Testis (tissue), 3 donors: ENCODE measurements around the gene SUFU. TPM values are rescaled to one million over a fixed set of nuclear protein-coding genes. Genes with fewer than 3 reads are reported as not detected.

Experiments used
- DNase-seq: peaks from one replicate; pipeline ENCODE4 v3.0.0-alpha.2; 2019
- H3K27ac ChIP-seq, 2 donors: fragments of 200-600 bp; sonication (generic); one replicate each; pipeline ENCODE4 v1.5.1; 2019
- H3K27me3 ChIP-seq: fragments of 200-600 bp; sonication (generic); one replicate; pipeline ENCODE4 v1.5.1; 2019
- H3K36me3 ChIP-seq: fragments of 200-600 bp; sonication (generic); one replicate; pipeline ENCODE4 v1.5.1; 2017; ENCODE audit warnings: low read depth; ENCODE audit errors: missing control alignments
- H3K4me1 ChIP-seq: fragments of 200-600 bp; sonication (generic); one replicate; pipeline ENCODE4 v1.5.1; 2019
- H3K4me3 ChIP-seq, 2 donors: fragments of 200-600 bp; sonication (generic); one replicate each; pipeline ENCODE4 v1.5.1; 2017 to 2019
- H3K9me3 ChIP-seq: fragments of 200-600 bp; sonication (generic); one replicate; pipeline ENCODE4 v1.5.1; 2017
- CTCF ChIP-seq, 3 experiments: fragments of 450-650 bp in 2 of 3; fragments of 200-600 bp in 1 of 3; sonication (generic) in 1 of 3; IDR thresholded peaks; one replicate each; pipeline ENCODE4 v1.5.1; 2016 to 2019; ENCODE audit warnings: antibody characterized with exemption in 3 of 3, mild to moderate bottlenecking in 2 of 3, moderate library complexity in 1 of 3
- POLR2A ChIP-seq: fragments of 450-650 bp; IDR thresholded peaks from one replicate; pipeline ENCODE4 v1.6.1; 2017; ENCODE audit warnings: antibody characterized with exemption, mild to moderate bottlenecking, moderate library complexity
- WGBS, 2 donors: methylation state at CpG; one replicate each; pipeline ENCODE4 v1.1.5; 2018; 5-methylcytosine and 5-hydroxymethylcytosine counted together
- intact Hi-C: fragments of 100-400 bp; cut with DNase I; formaldehyde crosslinking; loops from one replicate; pipeline ENCODE4 v1.15.1; 2023; ENCODE audit warnings: low total_unique reads
- polyA plus RNA-seq: library from polyadenylated mRNA; stranded (reverse); fragments of 350-450 nt; fragmentation: Illumina TruSeq; extraction: RNeasy Lipid Tissue Mini Kit (QIAGEN cat#74804); gene quantifications from one replicate; pipeline ENCODE4 v1.2.3, GENCODE V29; 2014; ENCODE audit warnings: low read depth, low replicate concordance; ENCODE audit not compliant: insufficient read depth
- total RNA-seq, 2 donors: library from RNA; depleted of rRNA; stranded (reverse); fragments of >200 nt; gene quantifications; one replicate each; pipeline ENCODE4 v1.2.3, GENCODE V29; 2016

Gene SUFU
- total and polyA plus RNA-seq, 3 donors from 2014 or later = 16.5 to 28.4 (median 22.9) TPM

- intact Hi-C loops = no loop called here
- Histone ChIP-seq H3K36me3 (no peaks in the 10 kb centered on the region), H3K4me3 (no peak overlapping the region), H3K9me3 (no peaks in the 10 kb centered on the region), H3K4me1 (peaks cover 23% of the 10 kb centered on the region), H3K27me3 (no peaks in the 10 kb centered on the region), H3K27ac (peak overlapping the region in 1 of 2 donors; percentile 39)
- no peak for DNase-seq
- no peak for TF ChIP-seq POLR2A
- no peak for TF ChIP-seq CTCF (IDR thresholded peaks at IDR 0.05)
- 40 to 44% methylated on average over 6 to 7 of the region's 7 CpGs for WGBS, 2 donors
Observed at GRCh38 chr10:102603946-102604345, 100.2 kb downstream of the SUFU start.

- Histone ChIP-seq H3K9me3 (no peaks in the 10 kb centered on the region), H3K27me3 (no peaks in the 10 kb centered on the region), H3K27ac (peak overlapping the region in 1 of 2 donors; percentile 39), H3K4me1 (peaks cover 20% of the 10 kb centered on the region), H3K4me3 (no peak overlapping the region), H3K36me3 (no peaks in the 10 kb centered on the region)
- 51 to 72% methylated on average over 6 of the region's 6 CpGs for whole genome bisulfite sequencing, 2 donors
- intact Hi-C loops = no loop called here
- TF ChIP-seq POLR2A = no peak
- TF ChIP-seq CTCF (IDR thresholded peaks at IDR 0.05) = no peak
- no peak for DNase-seq
Observed at GRCh38 chr10:102604439-102604841, 100.7 kb downstream of the SUFU start.

- no peak for DNase-seq
- 82 to 92% methylated on average over 4 to 5 of the region's 5 CpGs for WGBS, 2 donors
- Histone ChIP-seq H3K27me3 (no peaks in the 10 kb centered on the region), H3K36me3 (no peaks in the 10 kb centered on the region), H3K9me3 (no peaks in the 10 kb centered on the region), H3K4me3 (no peak overlapping the region), H3K4me1 (peaks cover 9% of the 10 kb centered on the region), H3K27ac (no peak overlapping the region)
- no peak for TF ChIP-seq POLR2A
- TF ChIP-seq CTCF (IDR thresholded peaks at IDR 0.05) = no peak
- intact Hi-C loops = no loop called here
Observed at GRCh38 chr10:102605712-102606111, 101.9 kb downstream of the SUFU start.

- WGBS, 2 donors = 74 to 88% methylated on average over 2 of the region's 2 CpGs
- H3K27me3 ChIP-seq = no peaks in the 10 kb centered on the region
- no peaks in the 10 kb centered on the region for H3K36me3 ChIP-seq
- no peak overlapping the region for H3K4me3 ChIP-seq
- no peak for DNase-seq
- H3K27ac ChIP-seq = no peak overlapping the region
- intact Hi-C loops = no loop called here
- H3K9me3 ChIP-seq = no peaks in the 10 kb centered on the region
- peaks cover 11% of the 10 kb centered on the region for H3K4me1 ChIP-seq
- TF ChIP-seq POLR2A (no peak), CTCF (IDR thresholded peaks at IDR 0.05) (no peak)
Observed at GRCh38 chr10:102608487-102608886, 104.7 kb downstream of the SUFU start.

GRCh38 chr10:102610441-102610887 is 106.7 kb downstream of the SUFU start:
- DNase-seq = no peak
- intact Hi-C loops = no loop called here
- Histone ChIP-seq H3K4me3 (no peak overlapping the region), H3K27me3 (no peaks in the 10 kb centered on the region), H3K36me3 (no peaks in the 10 kb centered on the region), H3K27ac (no peak overlapping the region), H3K9me3 (no peaks in the 10 kb centered on the region), H3K4me1 (peaks cover 13% of the 10 kb centered on the region)
- TF ChIP-seq CTCF (IDR thresholded peaks at IDR 0.05) (no peak), POLR2A (no peak)
- 76 to 83% methylated on average over 10 of the region's 10 CpGs for WGBS, 2 donors
